Neural crest cell (in vitro differentiated cells): ENCODE results near the gene KRTCAP2. TPM values are rescaled to one million over a fixed set of nuclear protein-coding genes. Genes with fewer than 3 reads are reported as not detected.

Source experiments
- DNase-seq: peaks from one replicate; pipeline ENCODE4 v3.0.0; 2021; ENCODE audit warnings: low read depth, mixed read lengths, low spot score
- H3K27ac Mint-ChIP-seq: one replicate; pipeline ENCODE4 v1.8.0; 2021; ENCODE audit warnings: mild to moderate bottlenecking, mixed read lengths; ENCODE audit not compliant: unreplicated experiment
- H3K27me3 Mint-ChIP-seq: 2 replicates; pipeline ENCODE4 v1.8.0; 2021; ENCODE audit warnings: low read depth, mild to moderate bottlenecking, mixed read lengths
- H3K36me3 Mint-ChIP-seq: 2 replicates; pipeline ENCODE4 v1.8.0; 2021; ENCODE audit warnings: low read depth, mild to moderate bottlenecking, mixed read lengths
- H3K4me1 Mint-ChIP-seq: 2 replicates; pipeline ENCODE4 v1.8.0; 2021; ENCODE audit warnings: mixed read lengths
- H3K4me3 Mint-ChIP-seq: one replicate; pipeline ENCODE4 v1.8.0; 2021; ENCODE audit warnings: mild to moderate bottlenecking, mixed read lengths
- H3K9me3 Mint-ChIP-seq: 2 replicates; pipeline ENCODE4 v1.8.0; 2021; ENCODE audit warnings: mixed read lengths
- CTCF ChIP-seq: fragments of 200-600 bp; sonication (generic); conservative IDR thresholded peaks from 2 replicates; pipeline ENCODE4 v1.5.0; 2021; ENCODE audit warnings: antibody characterized with exemption, mild to moderate bottlenecking
- total RNA-seq: library from RNA; stranded (reverse); gene quantifications from 2 replicates; pipeline ENCODE4 v1.2.1, GENCODE V29; 2021

The KRTCAP2 gene
- total RNA-seq, 1 donor from 2014 or later = 125 TPM

GRCh38 chr1:155200920-155201319, 27.8 kb upstream of the KRTCAP2 start:
- no peak for TF ChIP-seq CTCF
- Mint-ChIP-seq H3K27me3 (peaks cover 18% of the 10 kb centered on the region), H3K4me3 (peak overlapping the region; percentile 83), H3K9me3 (no peaks in the 10 kb centered on the region), H3K27ac (no peak overlapping the region), H3K36me3 (peaks cover 41% of the 10 kb centered on the region), H3K4me1 (peaks cover 49% of the 10 kb centered on the region)
- DNase-seq = no peak

GRCh38 chr1:155199792-155200191, 26.7 kb upstream of the KRTCAP2 start:
- Mint-ChIP-seq H3K4me3 (peak overlapping the region; percentile 83), H3K4me1 (peaks cover 55% of the 10 kb centered on the region), H3K9me3 (no peaks in the 10 kb centered on the region), H3K27me3 (peaks cover 11% of the 10 kb centered on the region), H3K36me3 (peaks cover 41% of the 10 kb centered on the region), H3K27ac (no peak overlapping the region)
- no peak for TF ChIP-seq CTCF
- DNase-seq = no peak

DNA sequence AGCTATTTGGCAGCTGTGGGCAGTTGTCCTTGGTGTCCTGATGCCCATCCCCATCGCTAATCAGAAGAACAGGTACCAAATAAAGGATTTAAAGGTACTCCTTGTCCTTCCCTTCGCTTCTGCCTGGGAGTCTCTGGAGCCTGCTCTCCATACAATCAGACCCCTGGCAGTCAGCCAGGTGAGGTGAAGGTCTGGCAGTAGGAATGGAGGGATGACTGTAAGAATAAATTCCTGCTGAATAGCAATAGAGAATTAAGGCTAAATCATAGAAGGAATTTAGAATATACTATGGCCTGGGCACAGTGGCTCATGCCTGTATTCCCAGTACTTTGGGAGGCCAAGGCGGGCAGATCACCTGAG, 25.4 kb upstream of the KRTCAP2 start:
- Mint-ChIP-seq H3K27ac (no peak overlapping the region), H3K4me3 (peak overlapping the region; percentile 96), H3K36me3 (peaks cover 41% of the 10 kb centered on the region), H3K27me3 (peaks cover 8% of the 10 kb centered on the region), H3K9me3 (no peaks in the 10 kb centered on the region), H3K4me1 (peaks cover 65% of the 10 kb centered on the region)
- TF ChIP-seq CTCF = no peak
- DNase-seq = no peak

DNA sequence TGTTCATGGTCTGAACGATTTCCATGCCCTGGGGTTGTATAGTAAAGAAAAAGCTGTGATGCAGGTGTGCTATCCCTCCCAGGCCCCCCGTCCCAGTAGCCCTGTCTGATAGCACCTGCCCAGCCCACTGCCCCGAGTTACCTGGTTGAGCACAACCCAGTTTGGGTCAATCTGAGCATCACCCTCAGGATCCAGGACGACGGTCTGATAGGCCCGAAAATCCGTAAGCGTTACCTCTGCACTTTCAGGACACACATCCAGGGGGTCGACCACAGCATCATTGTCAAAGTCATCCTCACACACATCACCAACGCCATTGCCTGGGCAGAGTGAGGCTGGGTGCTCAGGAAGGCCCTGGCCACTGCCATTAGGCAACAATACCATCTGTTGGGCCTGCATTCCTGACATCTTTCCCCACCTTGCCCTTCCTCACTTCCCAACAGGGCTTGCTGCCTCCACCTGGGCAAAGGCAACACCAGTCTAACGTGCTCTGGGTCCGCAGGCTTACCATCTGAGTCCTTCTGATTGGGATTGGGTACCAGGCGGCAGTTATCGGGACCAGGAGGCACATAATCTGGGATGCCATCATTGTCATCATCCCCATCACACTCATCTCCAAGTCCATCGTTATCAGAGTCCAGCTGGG, 24.9 kb upstream of the KRTCAP2 start:
- peaks cover 67% of the 10 kb centered on the region for H3K4me1 Mint-ChIP-seq
- H3K4me3 Mint-ChIP-seq = peak overlapping the region; percentile 96
- no peak for DNase-seq
- no peaks in the 10 kb centered on the region for H3K9me3 Mint-ChIP-seq
- H3K36me3 Mint-ChIP-seq = peaks cover 37% of the 10 kb centered on the region
- no peak for TF ChIP-seq CTCF
- H3K27me3 Mint-ChIP-seq = peaks cover 5% of the 10 kb centered on the region
- H3K27ac Mint-ChIP-seq = no peak overlapping the region

- H3K27me3 Mint-ChIP-seq = peaks cover 5% of the 10 kb centered on the region
- peaks cover 69% of the 10 kb centered on the region for H3K4me1 Mint-ChIP-seq
- no peak for DNase-seq
- H3K4me3 Mint-ChIP-seq = peak overlapping the region; percentile 96
- peak overlapping the region; percentile 93 for H3K27ac Mint-ChIP-seq
- TF ChIP-seq CTCF = no peak
- H3K9me3 Mint-ChIP-seq = no peaks in the 10 kb centered on the region
- H3K36me3 Mint-ChIP-seq = peaks cover 33% of the 10 kb centered on the region
These were observed 24.0 kb upstream of the KRTCAP2 start for GRCh38 chr1:155196893-155197638.
